Measurements from ENCODE around the gene NME2.

DNA sequence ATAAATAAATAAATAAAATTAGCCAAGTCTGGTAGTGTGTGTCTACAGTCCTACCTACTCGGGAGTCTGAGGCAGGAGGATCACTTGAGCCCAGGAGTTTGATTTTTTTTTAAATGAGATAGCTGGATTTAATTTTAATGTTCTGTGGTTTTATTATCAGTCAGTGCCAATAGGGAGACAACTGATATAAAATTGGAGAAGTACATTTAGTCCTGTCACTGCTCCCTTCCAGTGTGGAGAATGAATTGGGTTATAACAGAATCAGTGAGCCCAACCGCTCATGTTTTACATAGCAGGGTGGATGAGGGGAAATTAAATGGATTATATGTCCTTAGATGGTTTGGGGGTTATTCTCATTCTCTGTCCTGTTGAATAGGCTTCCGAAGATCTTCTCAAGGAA is 6.6 kb upstream of the NME2 start:
- TF ChIP-seq, protein P1, sequence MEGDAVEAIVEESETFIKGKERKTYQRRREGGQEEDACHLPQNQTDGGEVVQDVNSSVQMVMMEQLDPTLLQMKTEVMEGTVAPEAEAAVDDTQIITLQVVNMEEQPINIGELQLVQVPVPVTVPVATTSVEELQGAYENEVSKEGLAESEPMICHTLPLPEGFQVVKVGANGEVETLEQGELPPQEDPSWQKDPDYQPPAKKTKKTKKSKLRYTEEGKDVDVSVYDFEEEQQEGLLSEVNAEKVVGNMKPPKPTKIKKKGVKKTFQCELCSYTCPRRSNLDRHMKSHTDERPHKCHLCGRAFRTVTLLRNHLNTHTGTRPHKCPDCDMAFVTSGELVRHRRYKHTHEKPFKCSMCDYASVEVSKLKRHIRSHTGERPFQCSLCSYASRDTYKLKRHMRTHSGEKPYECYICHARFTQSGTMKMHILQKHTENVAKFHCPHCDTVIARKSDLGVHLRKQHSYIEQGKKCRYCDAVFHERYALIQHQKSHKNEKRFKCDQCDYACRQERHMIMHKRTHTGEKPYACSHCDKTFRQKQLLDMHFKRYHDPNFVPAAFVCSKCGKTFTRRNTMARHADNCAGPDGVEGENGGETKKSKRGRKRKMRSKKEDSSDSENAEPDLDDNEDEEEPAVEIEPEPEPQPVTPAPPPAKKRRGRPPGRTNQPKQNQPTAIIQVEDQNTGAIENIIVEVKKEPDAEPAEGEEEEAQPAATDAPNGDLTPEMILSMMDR (IDR thresholded peaks at IDR 0.05) = no peak
- TF ChIP-seq POLR2A (IDR thresholded peaks at IDR 0.05) = no peak

Measured in lower leg skin (tissue), 3 donors.